Activated naive CD8-positive, alpha-beta T cell treated with anti-CD3 and anti-CD28 coated beads, Interleukin-2, amount 50 U/mL, for 24 hours (primary cell): Measurements from ENCODE around the gene PTPN21.

Source experiments
- ATAC-seq: fragments of 150-1000 bp; cut with Tn5 transposase; one replicate; pipeline ENCODE4 v1.10.0; 2021
- DNase-seq: peaks from one replicate; pipeline ENCODE4 v3.0.0; 2021
- H3K27ac Mint-ChIP-seq: one replicate; pipeline ENCODE4 v1.8.0; 2021; ENCODE audit warnings: mild to moderate bottlenecking, mixed read lengths
- H3K27me3 Mint-ChIP-seq: one replicate; pipeline ENCODE4 v1.8.0; 2021; ENCODE audit warnings: mixed read lengths
- H3K36me3 Mint-ChIP-seq: one replicate; pipeline ENCODE4 v1.8.0; 2021; ENCODE audit warnings: low read depth, mixed read lengths
- H3K4me1 Mint-ChIP-seq: one replicate; pipeline ENCODE4 v1.8.0; 2021; ENCODE audit warnings: mixed read lengths
- H3K4me3 Mint-ChIP-seq: one replicate; pipeline ENCODE4 v1.8.0; 2021; ENCODE audit warnings: mild to moderate bottlenecking, moderate library complexity, mixed read lengths
- H3K9me3 Mint-ChIP-seq: one replicate; pipeline ENCODE4 v1.8.0; 2021; ENCODE audit warnings: mixed read lengths

Gene PTPN21

GRCh38 chr14:88563845-88564244 lies 9.0 kb upstream of the PTPN21 start:
- ATAC-seq = no peak
- Mint-ChIP-seq H3K36me3 (peaks cover 36% of the 10 kb centered on the region), H3K27me3 (peaks cover 23% of the 10 kb centered on the region), H3K9me3 (peaks cover 3% of the 10 kb centered on the region), H3K4me1 (peaks cover 33% of the 10 kb centered on the region), H3K4me3 (peak overlapping the region; percentile 87), H3K27ac (peak overlapping the region; percentile 93)
- no peak for DNase-seq

DNA sequence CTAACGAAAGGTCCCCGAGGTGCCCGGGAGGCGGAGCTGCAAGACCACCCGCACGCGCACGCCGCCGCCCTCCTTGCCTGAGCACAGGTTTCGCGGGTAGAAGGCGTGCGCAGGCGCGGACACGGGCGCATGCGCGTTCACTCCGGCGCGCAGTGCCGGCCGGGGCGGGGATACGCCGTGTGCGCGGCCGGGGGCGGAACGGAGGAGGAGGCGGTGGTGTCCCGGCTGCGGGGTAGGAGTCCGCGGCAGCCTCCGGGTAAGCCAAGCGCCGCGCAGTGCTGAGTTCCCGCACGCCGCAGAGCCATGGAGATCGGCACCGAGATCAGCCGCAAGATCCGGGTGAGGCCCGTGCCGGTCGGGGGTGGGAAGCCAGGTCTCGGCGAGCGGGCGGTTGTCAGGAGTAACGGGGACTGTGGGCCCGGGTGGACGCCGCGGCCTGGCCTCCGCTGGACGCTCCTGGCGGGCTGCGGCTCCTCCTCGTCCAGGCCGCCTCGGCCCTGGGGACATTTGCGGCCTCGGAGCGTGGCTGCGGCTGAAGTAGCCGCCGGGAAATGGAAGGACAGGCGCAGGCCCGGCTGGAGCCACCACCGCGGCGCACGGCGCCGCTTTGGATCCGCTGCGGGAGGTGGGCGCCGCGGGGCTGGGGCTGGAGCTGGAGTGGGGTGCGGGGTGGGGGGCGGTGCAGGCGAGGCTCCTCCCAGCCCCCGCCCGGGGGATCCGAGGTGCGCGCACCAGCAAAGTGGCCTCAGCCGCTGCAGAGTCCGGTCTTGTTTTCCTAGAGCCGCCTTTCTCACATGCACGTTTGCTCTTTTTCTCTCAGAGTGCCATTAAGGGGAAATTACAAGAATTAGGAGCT lies 8.3 kb upstream of the PTPN21 start, which contains the start of gene ZC3H14:
Gene ZC3H14 (plus strand): TSS at position 207 of the 856 bp plus-strand sequence. CDS start 97 bp downstream, at position 304.
- ATAC-seq = peak; percentile 94

GRCh38 chr14:88562532-88562830 lies 7.7 kb upstream of the PTPN21 start:
- Mint-ChIP-seq H3K36me3 (peaks cover 23% of the 10 kb centered on the region), H3K4me3 (peak overlapping the region; percentile 87), H3K4me1 (peaks cover 38% of the 10 kb centered on the region), H3K27ac (peak overlapping the region; percentile 87), H3K9me3 (no peaks in the 10 kb centered on the region), H3K27me3 (peaks cover 24% of the 10 kb centered on the region)
- DNase-seq (no peak), ATAC-seq (no peak)

More for the DNA sequence above, 8.3 kb upstream of the PTPN21 start, which contains the start of gene ZC3H14:
- peaks cover 2% of the 10 kb centered on the region for H3K9me3 Mint-ChIP-seq
- peaks cover 28% of the 10 kb centered on the region for H3K36me3 Mint-ChIP-seq
- H3K27ac Mint-ChIP-seq = peak within 1 kb of the TSS; percentile 93
- peaks cover 35% of the 10 kb centered on the region for H3K4me1 Mint-ChIP-seq
- peak; percentile 90 for DNase-seq
- H3K4me3 Mint-ChIP-seq = peak within 1 kb of the TSS; percentile 87
- H3K27me3 Mint-ChIP-seq = peaks cover 24% of the 10 kb centered on the region

- DNase-seq (no peak), ATAC-seq (no peak)
- H3K27ac Mint-ChIP-seq = no peak overlapping the region
- peaks cover 48% of the 10 kb centered on the region for H3K27me3 Mint-ChIP-seq
- H3K4me1 Mint-ChIP-seq = peaks cover 52% of the 10 kb centered on the region
- H3K9me3 Mint-ChIP-seq = no peaks in the 10 kb centered on the region
- peaks cover 13% of the 10 kb centered on the region for H3K36me3 Mint-ChIP-seq
- no peak overlapping the region for H3K4me3 Mint-ChIP-seq
Measured at GRCh38 chr14:88559852-88560251, 5.0 kb upstream of the PTPN21 start.

DNA sequence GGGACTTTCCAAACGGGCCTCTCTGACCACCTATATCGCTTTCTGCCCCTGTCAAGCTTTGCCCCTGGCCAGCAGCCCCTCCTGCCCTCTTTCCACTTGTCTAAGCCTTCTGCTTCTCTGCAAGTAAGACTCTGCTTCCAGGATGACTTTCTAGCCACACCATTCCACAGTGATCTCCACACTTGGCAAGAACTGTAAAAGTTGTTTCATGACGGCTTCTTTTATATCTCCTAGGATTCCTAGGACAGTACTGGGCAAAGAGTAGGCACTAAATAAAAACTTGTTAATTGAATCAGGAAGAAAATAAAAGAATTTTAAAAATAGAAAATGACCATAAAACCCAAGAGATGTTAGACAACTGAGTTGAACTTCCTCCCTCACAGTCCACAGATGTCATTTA lies 1.8 kb upstream of the PTPN21 start:
- ATAC-seq (no peak), DNase-seq (no peak)
- H3K27me3 Mint-ChIP-seq = peaks cover 64% of the 10 kb centered on the region
- H3K27ac Mint-ChIP-seq = no peak overlapping the region
- peaks cover 37% of the 10 kb centered on the region for H3K4me1 Mint-ChIP-seq
- no peaks in the 10 kb centered on the region for H3K9me3 Mint-ChIP-seq
- H3K36me3 Mint-ChIP-seq = no peaks in the 10 kb centered on the region
- no peak overlapping the region for H3K4me3 Mint-ChIP-seq

- no peaks in the 10 kb centered on the region for H3K9me3 Mint-ChIP-seq
- peak overlapping the region; percentile 64 for H3K4me3 Mint-ChIP-seq
- H3K4me1 Mint-ChIP-seq = peaks cover 34% of the 10 kb centered on the region
- no peaks in the 10 kb centered on the region for H3K36me3 Mint-ChIP-seq
- no peak overlapping the region for H3K27ac Mint-ChIP-seq
- ATAC-seq = no peak
- no peak for DNase-seq
- peaks cover 63% of the 10 kb centered on the region for H3K27me3 Mint-ChIP-seq
Measured at GRCh38 chr14:88553886-88554456, 836 bp downstream of the PTPN21 start.

DNA sequence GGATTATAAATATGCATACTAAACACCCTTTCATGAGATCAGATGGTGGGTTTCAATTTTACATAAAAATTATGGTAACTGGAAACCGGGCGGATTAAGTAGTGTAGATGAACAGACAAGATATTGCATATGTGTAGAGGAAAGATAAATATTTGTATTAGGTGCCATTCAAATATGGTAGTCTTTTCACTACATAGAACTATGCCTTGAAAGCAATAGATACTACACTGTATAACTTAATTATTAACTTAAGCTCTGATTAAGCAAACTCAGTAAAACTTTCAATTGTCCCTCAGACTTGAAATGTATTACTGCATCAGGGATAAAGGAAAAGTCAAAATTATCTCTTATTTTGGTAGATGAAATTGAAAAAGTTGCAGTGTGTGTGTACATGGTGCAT lies 1.9 kb downstream of the PTPN21 start:
- peaks cover 30% of the 10 kb centered on the region for H3K4me1 Mint-ChIP-seq
- H3K27ac Mint-ChIP-seq = no peak overlapping the region
- H3K9me3 Mint-ChIP-seq = no peaks in the 10 kb centered on the region
- ATAC-seq (no peak), DNase-seq (no peak)
- H3K4me3 Mint-ChIP-seq = no peak overlapping the region
- peaks cover 60% of the 10 kb centered on the region for H3K27me3 Mint-ChIP-seq
- H3K36me3 Mint-ChIP-seq = no peaks in the 10 kb centered on the region

- H3K4me1 Mint-ChIP-seq = peaks cover 21% of the 10 kb centered on the region
- no peaks in the 10 kb centered on the region for H3K9me3 Mint-ChIP-seq
- no peak for DNase-seq
- no peak for ATAC-seq
- H3K4me3 Mint-ChIP-seq = peak overlapping the region; percentile 66
- H3K36me3 Mint-ChIP-seq = no peaks in the 10 kb centered on the region
- H3K27me3 Mint-ChIP-seq = peaks cover 57% of the 10 kb centered on the region
- H3K27ac Mint-ChIP-seq = no peak overlapping the region
Measured at GRCh38 chr14:88551980-88552431, 2.8 kb downstream of the PTPN21 start.

DNA sequence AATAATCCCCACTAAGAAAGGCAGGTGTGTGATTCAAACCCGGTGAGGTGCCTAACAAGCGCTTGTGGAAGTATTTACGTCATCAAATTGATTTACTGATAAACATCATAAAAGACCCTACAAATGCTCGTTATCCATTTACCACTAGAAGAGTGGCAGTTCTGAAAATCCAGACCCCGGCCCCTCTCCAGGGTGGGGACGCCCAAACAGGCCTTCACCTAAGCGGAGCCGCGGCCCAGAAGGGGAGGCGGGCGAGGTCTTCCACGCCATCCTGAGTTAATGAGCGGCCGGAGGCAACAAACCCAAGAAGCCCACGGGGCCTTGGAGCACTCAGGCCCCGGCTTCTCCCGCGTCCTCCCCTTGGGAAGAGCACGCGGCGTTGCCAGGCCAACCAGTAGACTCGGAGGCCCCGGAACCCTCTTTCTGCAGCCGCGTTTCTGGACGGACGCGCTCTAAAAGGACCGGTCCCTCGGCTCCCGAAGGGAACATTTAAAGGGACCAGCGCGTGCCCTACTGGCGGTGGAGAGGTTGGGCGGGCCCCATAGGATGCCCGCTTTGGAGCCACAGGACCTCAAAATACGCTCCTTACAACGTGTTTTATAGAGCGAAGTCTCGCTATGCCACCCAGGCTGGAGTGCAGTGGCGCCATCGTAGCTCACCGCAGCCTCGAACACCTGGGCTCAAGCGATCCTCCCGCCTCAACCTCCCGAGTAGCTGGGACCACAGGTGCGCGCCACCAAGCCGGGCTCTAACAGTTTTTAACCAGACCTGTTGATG lies 3.5 kb downstream of the PTPN21 start:
- H3K27me3 Mint-ChIP-seq = peaks cover 50% of the 10 kb centered on the region
- peak overlapping the region; percentile 66 for H3K4me3 Mint-ChIP-seq
- H3K27ac Mint-ChIP-seq = no peak overlapping the region
- no peaks in the 10 kb centered on the region for H3K9me3 Mint-ChIP-seq
- H3K4me1 Mint-ChIP-seq = peaks cover 14% of the 10 kb centered on the region
- no peaks in the 10 kb centered on the region for H3K36me3 Mint-ChIP-seq
- ATAC-seq = peak; percentile 67
- peak; percentile 72 for DNase-seq

GRCh38 chr14:88550078-88550477 lies 4.7 kb downstream of the PTPN21 start:
- H3K36me3 Mint-ChIP-seq = no peaks in the 10 kb centered on the region
- no peak overlapping the region for H3K4me3 Mint-ChIP-seq
- DNase-seq (no peak), ATAC-seq (no peak)
- H3K27ac Mint-ChIP-seq = no peak overlapping the region
- H3K4me1 Mint-ChIP-seq = peaks cover 10% of the 10 kb centered on the region
- H3K9me3 Mint-ChIP-seq = no peaks in the 10 kb centered on the region
- peaks cover 38% of the 10 kb centered on the region for H3K27me3 Mint-ChIP-seq

GRCh38 chr14:88547386-88547780 lies 7.4 kb downstream of the PTPN21 start:
- no peak for ATAC-seq
- Mint-ChIP-seq H3K27ac (no peak overlapping the region), H3K9me3 (no peaks in the 10 kb centered on the region), H3K36me3 (no peaks in the 10 kb centered on the region), H3K4me3 (no peak overlapping the region), H3K4me1 (peaks cover 2% of the 10 kb centered on the region), H3K27me3 (peaks cover 17% of the 10 kb centered on the region)
- no peak for DNase-seq

DNA sequence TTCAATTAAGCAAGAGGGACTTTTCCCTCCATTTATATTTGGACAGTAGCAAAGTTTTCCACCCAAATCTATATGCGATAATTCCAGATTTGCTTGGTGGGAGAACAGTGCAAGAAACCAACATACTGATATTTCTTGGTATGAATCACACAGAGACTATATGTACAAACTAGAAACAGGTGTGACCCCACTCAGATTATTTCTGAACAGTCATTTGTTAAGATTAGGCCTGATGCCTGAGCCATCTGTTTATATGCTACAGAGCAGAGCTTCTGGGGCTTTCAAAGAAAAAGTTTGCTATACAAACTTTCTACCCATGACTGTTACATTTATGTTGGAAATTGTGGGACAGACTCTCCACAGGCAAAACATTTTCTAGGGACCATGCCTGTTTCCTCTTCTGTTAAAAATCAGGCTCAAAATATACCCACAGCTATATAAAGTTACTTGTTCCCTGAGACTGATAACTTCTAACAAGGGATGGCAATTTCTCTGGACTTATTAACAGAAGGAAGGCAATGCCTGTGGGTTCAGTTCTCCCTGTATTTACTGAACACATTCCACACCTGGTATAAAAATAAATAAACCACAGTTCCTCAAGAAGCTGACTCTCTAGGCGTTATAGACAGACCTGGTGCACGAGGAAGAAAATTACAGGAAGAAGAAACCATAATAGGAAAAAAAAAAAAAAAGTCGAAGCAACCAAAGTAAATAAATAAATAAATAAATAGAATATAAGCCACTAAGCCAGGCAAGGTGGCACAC lies 8.0 kb downstream of the PTPN21 start:
- ATAC-seq (no peak), DNase-seq (no peak)
- Mint-ChIP-seq H3K4me1 (peaks cover under 1% of the 10 kb centered on the region), H3K36me3 (no peaks in the 10 kb centered on the region), H3K9me3 (no peaks in the 10 kb centered on the region), H3K27me3 (peaks cover 11% of the 10 kb centered on the region), H3K4me3 (no peak overlapping the region), H3K27ac (no peak overlapping the region)

DNA sequence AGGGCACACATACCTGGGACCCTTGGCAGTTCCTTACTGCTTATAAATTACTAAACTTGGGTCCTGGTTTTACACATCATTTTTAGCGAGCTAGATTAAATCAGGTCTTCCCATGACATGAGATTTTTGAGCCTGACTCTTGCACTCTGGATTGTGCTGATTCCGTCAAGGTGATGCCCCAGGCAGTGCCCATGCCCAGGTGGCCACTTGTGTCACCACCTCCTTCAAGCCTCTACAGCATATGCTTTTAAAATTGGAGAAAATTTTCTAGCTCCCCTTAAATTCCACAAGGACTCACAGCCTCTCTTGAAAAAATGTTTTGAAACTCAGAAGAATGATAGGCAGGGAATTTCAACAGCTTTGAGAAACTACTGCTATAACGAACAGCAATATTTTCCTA lies 9.6 kb downstream of the PTPN21 start:
- ATAC-seq (no peak), DNase-seq (no peak)
- H3K36me3 Mint-ChIP-seq = no peaks in the 10 kb centered on the region
- no peak overlapping the region for H3K27ac Mint-ChIP-seq
- no peaks in the 10 kb centered on the region for H3K9me3 Mint-ChIP-seq
- H3K27me3 Mint-ChIP-seq = peaks cover 4% of the 10 kb centered on the region
- H3K4me1 Mint-ChIP-seq = no peaks in the 10 kb centered on the region
- no peak overlapping the region for H3K4me3 Mint-ChIP-seq
